Fibroblast of lung (primary cell): ENCODE measurements around the gene HSPA2. TPM values are rescaled to one million over a fixed set of nuclear protein-coding genes. Genes with fewer than 3 reads are reported as not detected.

Experiments used
- DNase-seq, 2 donors: peaks; one replicate each; pipeline versions ENCODE4 v3.0.0 to v3.0.0-alpha.2; 2010; ENCODE audit warnings: low read depth in 2 of 2
- H2AFZ ChIP-seq: 2 replicates; pipeline ENCODE4 v1.5.1; 2012; ENCODE audit warnings: low read length, control low read depth, inconsistent platforms
- H3K27ac ChIP-seq: 2 replicates; pipeline ENCODE4 v1.5.1; 2011; ENCODE audit warnings: low read length, control low read depth; ENCODE audit not compliant: insufficient read depth
- H3K27me3 ChIP-seq: 2 replicates; pipeline ENCODE4 v1.5.1; 2011; ENCODE audit warnings: mild to moderate bottlenecking, low read length; ENCODE audit not compliant: control insufficient read depth, insufficient read depth
- H3K36me3 ChIP-seq: 2 replicates; pipeline ENCODE4 v1.5.1; 2011; ENCODE audit warnings: low read length; ENCODE audit not compliant: control insufficient read depth, insufficient read depth
- H3K4me1 ChIP-seq: 2 replicates; pipeline ENCODE4 v1.5.1; 2011; ENCODE audit warnings: low read length; ENCODE audit not compliant: control insufficient read depth, insufficient read depth; ENCODE audit errors: extremely low read depth
- H3K4me2 ChIP-seq: 2 replicates; pipeline ENCODE4 v1.5.1; 2011; ENCODE audit warnings: low read length, control low read depth; ENCODE audit not compliant: insufficient read depth; ENCODE audit errors: extremely low read depth
- H3K4me3 ChIP-seq, 4 experiments: fragments of 200-600 bp in 1 of 4; sonication (generic) in 1 of 4; replicated peaks in 1 of 4; 2 replicates each; pipeline ENCODE4 v1.5.1; 2011 to 2016; ENCODE audit warnings: low read length in 4 of 4, low read depth in 3 of 4, mild to moderate bottlenecking in 3 of 4, control low read depth in 2 of 4, inconsistent platforms in 1 of 4, mixed read lengths in 1 of 4; ENCODE audit not compliant: insufficient read depth in 1 of 4; ENCODE audit errors: control extremely low read depth in 1 of 4
- H3K79me2 ChIP-seq: 2 replicates; pipeline ENCODE4 v1.5.1; 2012; ENCODE audit warnings: mild to moderate bottlenecking, low read length, inconsistent platforms; ENCODE audit not compliant: control insufficient read depth, insufficient read depth
- H3K9ac ChIP-seq: 2 replicates; pipeline ENCODE4 v1.5.1; 2011; ENCODE audit warnings: mild to moderate bottlenecking, low read length, control low read depth; ENCODE audit not compliant: insufficient read depth
- H3K9me3 ChIP-seq: 2 replicates; pipeline ENCODE4 v1.5.1; 2012; ENCODE audit warnings: low read depth, low read length; ENCODE audit not compliant: control insufficient read depth, insufficient read depth
- H4K20me1 ChIP-seq: 2 replicates; pipeline ENCODE4 v1.5.1; 2011; ENCODE audit warnings: low read length; ENCODE audit not compliant: control insufficient read depth, insufficient read depth; ENCODE audit errors: extremely low read depth
- EZH2 ChIP-seq: IDR thresholded peaks from 2 replicates; pipeline ENCODE4 v1.5.1; 2012; ENCODE audit warnings: low read length, control low read depth, mild to moderate bottlenecking; ENCODE audit errors: missing control alignments
- polyA minus RNA-seq: library from RNA; depleted of rRNA, polyadenylated mRNA; stranded (reverse); fragments of >200 nt; gene quantifications from 2 replicates; pipeline ENCODE4 v1.2.3, GENCODE V29; 2011; ENCODE audit warnings: low replicate concordance
- polyA plus RNA-seq, 2 donors: library from polyadenylated mRNA; depleted of rRNA in 1 of 2; stranded (reverse) in 1 of 2; unstranded in 1 of 2; fragments of >200 nt; gene quantifications; 2 replicates each; pipeline ENCODE4 v1.2.1, GENCODE V29; 2011 to 2012; ENCODE audit warnings: missing spikeins in 1 of 2
- total RNA-seq: library from RNA; depleted of rRNA; stranded (reverse); fragments of >200 nt; gene quantifications from 2 replicates; pipeline ENCODE4 v1.2.1, GENCODE V29; 2014
- TF ChIP-seq, protein P1 (sequence below), 2 donors: IDR thresholded peaks in 1 of 2; conservative IDR thresholded peaks in 1 of 2; 1 replicate in 1 of 2; 2 replicates in 1 of 2; pipeline ENCODE4 v1.5.1; 2011 to 2012; ENCODE audit warnings: low read length in 2 of 2, control low read depth in 1 of 2, inconsistent platforms in 1 of 2, low read depth in 1 of 2, mild to moderate bottlenecking in 1 of 2

The HSPA2 gene
- total RNA-seq (9.9 and 12.8 TPM in 2 replicates), polyA plus RNA-seq (16.5 and 50.0 TPM in 2 replicates), polyA minus RNA-seq (19.8 and 72.3 TPM in 2 replicates)
- 20.5 and 67.2 TPM in 2 replicates for polyA plus RNA-seq (2012)

GRCh38 chr14:64540208-64541202, at the start of gene HSPA2:
HSPA2 (plus strand) TSS chr14:64540741; CDS start chr14:64540850, 109 bp downstream.
- Histone ChIP-seq H4K20me1 (no peaks in the 10 kb centered on the region), H2AFZ (peak within 1 kb of the TSS; percentile 79), H3K79me2 (no peaks in the 10 kb centered on the region), H3K36me3 (no peaks in the 10 kb centered on the region), H3K4me2 (peak within 1 kb of the TSS; percentile 87), H3K4me1 (peaks cover 6% of the 10 kb centered on the region), H3K27ac (peak within 1 kb of the TSS; percentile 73), H3K9me3 (peaks cover 6% of the 10 kb centered on the region), H3K9ac (peak within 1 kb of the TSS; percentile 50), H3K27me3 (peaks cover 12% of the 10 kb centered on the region), H3K4me3 (peak within 1 kb of the TSS; percentile 63 to 68 (median 66))
- DNase-seq: peak; percentile 99 to 100
- TF ChIP-seq, protein P1, sequence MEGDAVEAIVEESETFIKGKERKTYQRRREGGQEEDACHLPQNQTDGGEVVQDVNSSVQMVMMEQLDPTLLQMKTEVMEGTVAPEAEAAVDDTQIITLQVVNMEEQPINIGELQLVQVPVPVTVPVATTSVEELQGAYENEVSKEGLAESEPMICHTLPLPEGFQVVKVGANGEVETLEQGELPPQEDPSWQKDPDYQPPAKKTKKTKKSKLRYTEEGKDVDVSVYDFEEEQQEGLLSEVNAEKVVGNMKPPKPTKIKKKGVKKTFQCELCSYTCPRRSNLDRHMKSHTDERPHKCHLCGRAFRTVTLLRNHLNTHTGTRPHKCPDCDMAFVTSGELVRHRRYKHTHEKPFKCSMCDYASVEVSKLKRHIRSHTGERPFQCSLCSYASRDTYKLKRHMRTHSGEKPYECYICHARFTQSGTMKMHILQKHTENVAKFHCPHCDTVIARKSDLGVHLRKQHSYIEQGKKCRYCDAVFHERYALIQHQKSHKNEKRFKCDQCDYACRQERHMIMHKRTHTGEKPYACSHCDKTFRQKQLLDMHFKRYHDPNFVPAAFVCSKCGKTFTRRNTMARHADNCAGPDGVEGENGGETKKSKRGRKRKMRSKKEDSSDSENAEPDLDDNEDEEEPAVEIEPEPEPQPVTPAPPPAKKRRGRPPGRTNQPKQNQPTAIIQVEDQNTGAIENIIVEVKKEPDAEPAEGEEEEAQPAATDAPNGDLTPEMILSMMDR (conservative IDR thresholded peaks at IDR 0.05 in 1 of 2, IDR thresholded peaks at IDR 0.05 in 1 of 2; ENCODE audit: low read depth in 1 of 2, low read length in 2 of 2): peak; percentile 70 to 76
- no peak for TF ChIP-seq EZH2

DNA sequence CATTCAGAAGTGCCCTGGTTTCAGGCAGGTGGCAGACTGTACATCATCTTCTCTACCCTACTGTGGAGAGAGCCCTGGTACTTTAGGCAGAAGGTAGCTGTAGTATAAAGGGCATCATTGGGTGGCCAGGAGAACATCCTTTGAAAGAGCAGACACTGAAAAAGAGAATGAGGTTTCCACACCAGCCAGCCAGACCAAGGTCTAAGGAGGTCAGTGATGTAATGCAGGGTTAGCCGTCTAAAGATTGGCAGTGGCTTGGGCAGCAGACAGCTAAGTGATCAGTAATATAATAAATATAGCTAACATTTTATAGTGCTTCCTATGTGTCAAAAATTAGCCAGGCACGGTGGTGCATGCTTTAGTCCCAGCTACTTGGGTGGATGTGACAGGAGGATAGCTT, 48.9 kb upstream of the HSPA2 start:
- Histone ChIP-seq H3K9ac (no peak overlapping the region), H3K79me2 (no peaks in the 10 kb centered on the region), H2AFZ (no peak overlapping the region), H3K4me3 (no peak overlapping the region), H3K27ac (no peak overlapping the region), H3K36me3 (peaks cover 6% of the 10 kb centered on the region), H3K27me3 (no peaks in the 10 kb centered on the region), H4K20me1 (no peaks in the 10 kb centered on the region), H3K4me2 (no peak overlapping the region), H3K9me3 (no peaks in the 10 kb centered on the region), H3K4me1 (no peaks in the 10 kb centered on the region)
- TF ChIP-seq, protein P1 (conservative IDR thresholded peaks at IDR 0.05 in 1 of 2, IDR thresholded peaks at IDR 0.05 in 1 of 2; ENCODE audit: low read depth in 1 of 2, low read length in 2 of 2): no peak
- no peak for DNase-seq

GRCh38 chr14:64493455-64493854, 47.1 kb upstream of the HSPA2 start:
- Histone ChIP-seq H3K36me3 (no peaks in the 10 kb centered on the region), H3K27me3 (no peaks in the 10 kb centered on the region), H3K79me2 (no peaks in the 10 kb centered on the region), H3K9ac (no peak overlapping the region), H3K27ac (no peak overlapping the region), H3K4me1 (no peaks in the 10 kb centered on the region), H3K9me3 (no peaks in the 10 kb centered on the region), H3K4me3 (no peak overlapping the region), H3K4me2 (no peak overlapping the region), H4K20me1 (no peaks in the 10 kb centered on the region), H2AFZ (no peak overlapping the region)
- no peak for TF ChIP-seq EZH2
- TF ChIP-seq, protein P1 (conservative IDR thresholded peaks at IDR 0.05 in 1 of 2, IDR thresholded peaks at IDR 0.05 in 1 of 2; ENCODE audit: low read depth in 1 of 2, low read length in 2 of 2): no peak
- DNase-seq: no peak
